ENCODE measurements around the gene ZBTB16.

GRCh38 chr11:114207096-114207495 lies 147.6 kb downstream of the ZBTB16 start:
- TF ChIP-seq CTCF (IDR thresholded peaks at IDR 0.05) (no peak), POLR2A (IDR thresholded peaks at IDR 0.05) (no peak), POLR2AphosphoS5 (IDR thresholded peaks at IDR 0.05) (no peak)

Data from sigmoid colon (tissue), 4 donors.